A204.1 (cell line): ENCODE data around the gene WDHD1.
"Not testable (repeated sequence)": the region's sequence is repeated elsewhere in the genome, so short reads cannot be mapped to it uniquely, and the experiment has no call there.

Experiments used
- FAIRE-seq: peaks from 2 replicates; lab custom pipeline; 2012; peaks lifted over from hg19 to GRCh38; lab: Jason Lieb, UNC

The WDHD1 gene

GRCh38 chr14:54908190-54908589 lies 118.7 kb downstream of the WDHD1 start:
- no peak for FAIRE-seq

GRCh38 chr14:54906075-54906474 lies 120.8 kb downstream of the WDHD1 start:
- FAIRE-seq, result no peak

DNA sequence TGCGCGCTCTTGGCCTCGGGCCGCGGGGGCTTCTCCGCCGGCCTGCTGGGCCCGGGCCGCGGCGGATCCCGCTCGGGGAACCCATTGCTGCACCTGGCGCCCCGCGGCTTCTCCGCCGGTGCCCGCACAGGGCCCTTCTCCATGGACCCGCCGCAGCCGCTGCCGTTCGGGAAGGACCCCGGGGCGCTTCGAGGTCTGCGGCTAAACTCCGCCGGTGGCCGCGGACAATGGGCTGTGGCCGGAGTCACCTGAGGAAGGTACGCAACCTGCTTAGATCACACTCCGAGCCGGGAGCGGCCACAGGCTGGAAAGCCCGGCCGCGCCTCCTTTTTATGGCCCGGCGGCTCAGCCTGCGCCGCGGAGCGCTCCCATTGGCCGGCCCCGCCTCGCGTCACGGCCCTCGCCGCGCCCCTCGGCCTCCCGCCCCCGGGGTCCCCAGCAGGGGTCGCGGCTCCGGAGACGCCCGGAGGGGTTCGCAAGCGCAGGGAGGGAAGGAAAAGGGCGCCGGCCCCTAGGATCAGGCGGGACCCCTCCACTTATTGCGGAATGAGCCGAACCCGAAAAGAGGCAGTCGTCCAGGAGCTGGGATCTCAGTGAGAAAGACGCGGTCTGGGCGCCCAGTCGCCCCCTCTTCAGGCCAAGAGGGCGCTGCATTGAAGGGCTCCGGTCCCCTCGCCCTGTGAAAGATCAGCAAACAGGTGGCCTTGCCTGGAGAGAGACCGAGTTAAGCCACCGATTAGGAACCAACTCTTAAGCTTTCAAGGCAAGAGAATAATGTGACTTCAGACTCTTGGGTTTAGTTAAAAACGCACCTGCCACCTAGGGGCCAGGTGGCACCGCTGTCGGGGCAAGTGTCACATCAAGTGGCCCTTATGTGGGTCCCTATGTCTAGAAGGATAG lies 124.1 kb downstream of the WDHD1 start, which contains the start of gene GCH1:
Gene GCH1, minus strand, starts transcription at position 306 of the 900 bp plus-strand sequence. Its CDS starts 163 bp downstream, at position 143.
- no peak for FAIRE-seq

DNA sequence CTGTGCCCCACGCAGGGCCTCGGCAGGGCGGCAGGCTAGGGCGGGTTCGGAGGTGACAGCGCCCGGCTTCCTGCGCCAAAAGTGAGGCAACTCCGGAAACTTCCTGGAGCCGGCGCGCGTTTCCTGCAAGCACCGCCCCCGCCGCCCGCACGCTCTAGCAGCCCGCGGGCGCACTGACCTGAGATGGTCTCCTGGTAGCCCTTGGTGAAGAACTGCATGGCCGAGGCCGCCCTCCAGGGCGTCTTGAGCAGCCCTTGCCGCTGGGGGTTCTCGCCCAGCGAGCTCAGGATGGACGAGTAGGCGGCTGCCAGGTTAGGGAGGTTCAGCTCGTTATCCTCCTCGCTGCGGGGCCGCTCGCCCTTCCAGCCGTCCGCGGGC lies 124.8 kb downstream of the WDHD1 start:
- FAIRE-seq, result no peak

- no peak for FAIRE-seq
These were observed 125.3 kb downstream of the WDHD1 start for GRCh38 chr14:54901380-54902142.

DNA sequence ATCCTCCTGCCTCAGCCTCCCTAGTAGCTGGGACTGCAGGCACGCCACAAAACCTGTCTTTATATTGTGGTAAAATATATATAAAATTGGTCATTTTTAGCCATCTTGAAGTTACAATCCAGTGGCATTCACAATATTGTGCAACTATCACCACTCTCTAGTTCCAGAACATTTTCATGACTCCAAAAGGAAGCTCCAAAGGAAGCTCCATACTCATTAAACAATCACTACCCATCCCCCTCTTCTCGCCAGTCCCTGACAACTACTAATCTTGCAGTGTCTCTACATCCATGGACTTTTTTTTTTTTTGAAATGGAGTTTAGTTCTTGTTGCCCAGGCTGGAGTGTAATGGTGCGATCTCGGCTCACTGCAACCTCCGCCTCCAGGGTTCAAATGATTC lies 127.3 kb downstream of the WDHD1 start:
- no peak for FAIRE-seq

- not testable (repeated sequence) for FAIRE-seq
These were observed 128.9 kb downstream of the WDHD1 start for GRCh38 chr14:54897809-54898555.

GRCh38 chr14:54895683-54896082 lies 131.2 kb downstream of the WDHD1 start:
- FAIRE-seq, result no peak

GRCh38 chr14:54894995-54895394 lies 131.9 kb downstream of the WDHD1 start:
- no peak for FAIRE-seq

DNA sequence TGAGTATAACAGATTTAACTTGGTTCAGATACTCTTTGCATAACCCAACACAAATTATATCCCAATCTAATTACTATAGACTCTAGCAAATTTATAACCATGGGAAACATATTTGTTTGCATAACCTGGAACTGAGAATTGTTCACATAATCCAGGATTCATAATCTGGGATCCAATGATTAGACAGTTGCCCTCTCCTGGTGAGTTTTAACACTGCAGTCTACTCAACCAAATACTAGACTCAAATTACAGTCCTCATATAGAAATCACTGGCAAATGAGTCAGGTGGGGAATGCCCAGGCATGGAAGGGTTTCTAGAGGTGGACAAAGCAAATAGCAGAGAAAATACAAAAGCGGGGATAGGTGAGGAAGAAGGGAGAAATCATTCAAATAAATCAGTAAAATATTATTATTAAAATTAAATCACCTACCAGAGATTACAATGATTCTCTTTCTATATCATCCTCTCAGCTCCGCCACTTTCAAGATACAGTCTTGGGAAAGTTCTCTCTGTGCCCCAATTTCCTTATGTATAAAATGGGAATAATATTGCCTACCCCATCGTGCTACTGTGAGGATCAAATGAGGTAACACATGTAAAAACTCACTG lies 133.6 kb downstream of the WDHD1 start:
- FAIRE-seq, result peak; percentile 53

GRCh38 chr14:54891471-54892245 lies 135.2 kb downstream of the WDHD1 start:
- no peak for FAIRE-seq

GRCh38 chr14:54890788-54891187 lies 136.1 kb downstream of the WDHD1 start:
- no peak for FAIRE-seq

DNA sequence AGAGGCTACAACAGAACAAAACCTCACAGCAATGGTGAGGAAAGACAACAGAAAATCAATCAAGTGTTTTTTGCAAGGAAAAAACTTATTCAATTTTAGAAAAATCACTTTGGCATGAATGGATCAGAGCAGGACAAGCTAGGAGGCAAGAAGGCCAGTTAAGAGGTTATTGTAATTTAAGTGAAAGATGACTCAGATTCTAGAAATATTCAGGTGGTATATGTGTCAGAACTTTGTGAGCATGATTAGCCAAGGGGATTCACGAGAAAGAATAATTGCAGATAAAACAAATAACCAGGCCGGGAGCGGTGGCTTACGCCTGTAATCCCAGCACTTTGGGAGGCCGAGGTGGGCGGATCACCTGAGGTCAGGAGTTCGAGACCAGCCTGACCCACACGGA lies 137.0 kb downstream of the WDHD1 start:
- FAIRE-seq, result no peak
